ENCODE measurements around the gene SRC.

DNA sequence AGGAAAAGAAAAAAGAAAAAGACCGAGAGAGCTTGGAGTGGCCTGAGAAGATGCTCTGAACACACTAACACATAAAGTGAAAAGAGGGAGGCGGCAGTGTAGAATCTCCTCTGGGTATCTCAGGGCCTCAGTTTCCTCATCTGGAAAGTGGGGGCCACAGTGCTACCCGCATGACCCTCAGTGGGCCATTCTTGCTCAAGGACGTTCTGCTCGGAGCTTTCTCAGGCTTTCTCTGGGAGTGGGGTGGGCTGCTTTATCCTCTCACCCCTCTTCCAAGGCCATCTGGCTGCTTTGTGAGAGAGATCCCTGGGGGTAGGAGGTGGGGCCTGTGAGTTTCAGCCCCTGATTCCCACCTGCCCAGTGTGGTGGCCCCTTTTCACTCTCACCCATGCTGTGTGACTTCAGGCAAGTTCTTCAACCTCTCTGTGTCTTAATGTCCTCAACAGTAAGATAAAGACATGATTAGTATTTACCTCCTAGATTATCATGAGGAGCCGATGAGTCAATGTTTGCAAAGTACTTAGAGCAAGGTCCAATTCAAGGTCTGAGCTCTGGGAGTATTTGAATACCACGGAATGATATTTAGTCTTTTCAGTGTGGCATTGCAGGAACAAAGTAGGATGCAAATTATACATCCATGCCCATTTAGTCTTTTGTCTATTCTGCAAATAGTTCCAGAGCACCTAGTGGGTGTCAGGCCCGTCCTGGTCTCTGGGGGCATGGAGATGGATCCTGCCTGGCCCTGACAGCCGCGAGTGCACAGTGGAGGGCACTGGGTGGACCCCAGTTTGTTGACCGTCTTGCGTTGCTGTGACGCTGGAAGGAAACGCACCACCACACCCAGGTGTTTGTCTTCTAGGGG is 34.3 kb downstream of the SRC start:
- TF ChIP-seq, protein P1, sequence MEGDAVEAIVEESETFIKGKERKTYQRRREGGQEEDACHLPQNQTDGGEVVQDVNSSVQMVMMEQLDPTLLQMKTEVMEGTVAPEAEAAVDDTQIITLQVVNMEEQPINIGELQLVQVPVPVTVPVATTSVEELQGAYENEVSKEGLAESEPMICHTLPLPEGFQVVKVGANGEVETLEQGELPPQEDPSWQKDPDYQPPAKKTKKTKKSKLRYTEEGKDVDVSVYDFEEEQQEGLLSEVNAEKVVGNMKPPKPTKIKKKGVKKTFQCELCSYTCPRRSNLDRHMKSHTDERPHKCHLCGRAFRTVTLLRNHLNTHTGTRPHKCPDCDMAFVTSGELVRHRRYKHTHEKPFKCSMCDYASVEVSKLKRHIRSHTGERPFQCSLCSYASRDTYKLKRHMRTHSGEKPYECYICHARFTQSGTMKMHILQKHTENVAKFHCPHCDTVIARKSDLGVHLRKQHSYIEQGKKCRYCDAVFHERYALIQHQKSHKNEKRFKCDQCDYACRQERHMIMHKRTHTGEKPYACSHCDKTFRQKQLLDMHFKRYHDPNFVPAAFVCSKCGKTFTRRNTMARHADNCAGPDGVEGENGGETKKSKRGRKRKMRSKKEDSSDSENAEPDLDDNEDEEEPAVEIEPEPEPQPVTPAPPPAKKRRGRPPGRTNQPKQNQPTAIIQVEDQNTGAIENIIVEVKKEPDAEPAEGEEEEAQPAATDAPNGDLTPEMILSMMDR (IDR thresholded peaks at IDR 0.05): no peak
- no peak for TF ChIP-seq POLR2A (IDR thresholded peaks at IDR 0.05; ENCODE audit: low read depth)
- no peak for TF ChIP-seq EP300 (IDR thresholded peaks at IDR 0.05)
- no peak for TF ChIP-seq POLR2AphosphoS5 (IDR thresholded peaks at IDR 0.05)

Data from esophagus muscularis mucosa (tissue), 4 donors.